SK-N-SH (cell line): ENCODE measurements around the gene SMAD3. TPM values are rescaled to one million over a fixed set of nuclear protein-coding genes. Genes with fewer than 3 reads are reported as not detected.

Source experiments
- CTCF ChIA-PET: fragments of 300-600, 350-600 bp; formaldehyde crosslinking; extraction: SDS; loops from one replicate; lab custom pipeline; 2021; lab: Yijun Ruan, JAX
- POLR2A ChIA-PET: fragments of 350-600 bp; sonication (Branson Sonifier 250); formaldehyde crosslinking; extraction: SDS; loops from one replicate; lab custom pipeline; 2020; ENCODE audit warnings: antibody characterized with exemption, inconsistent platforms; lab: Yijun Ruan, JAX
- DNase-seq: peaks from one replicate; pipeline ENCODE4 v3.0.0; 2012
- H2AFZ ChIP-seq: fragments of 200-600 bp; sonication (generic); 2 replicates; pipeline ENCODE4 v1.8.1; 2016; ENCODE audit warnings: antibody characterized with exemption, mild to moderate bottlenecking, low read depth
- H3F3A ChIP-seq: fragments of 200-600 bp; sonication (generic); replicated peaks from 2 replicates; pipeline ENCODE3; 2016; ENCODE audit warnings: antibody characterized with exemption, mild to moderate bottlenecking; ENCODE audit not compliant: insufficient read depth
- H3K27ac ChIP-seq, 2 experiments: fragments of 200-500 bp in 1 of 2; fragments of 200-600 bp in 1 of 2; sonication (Bioruptor generic) in 1 of 2; sonication (generic), shearing (Covaris generic) in 1 of 2; 2 replicates each; pipeline versions ENCODE4 v1.5.1 to v1.6.1; 2014 to 2016; ENCODE audit warnings: low read depth in 2 of 2, inconsistent platforms in 1 of 2, low read length in 1 of 2, mild to moderate bottlenecking in 1 of 2, mixed read lengths in 1 of 2
- H3K27me3 ChIP-seq: fragments of 200-600 bp; sonication (generic), shearing (Covaris generic); 2 replicates; pipeline ENCODE4 v1.6.1; 2016; ENCODE audit warnings: mixed run types; ENCODE audit not compliant: insufficient read depth
- H3K36me3 ChIP-seq, 2 experiments: fragments of 200-500 bp in 1 of 2; fragments of 200-600 bp in 1 of 2; sonication (Bioruptor generic) in 1 of 2; sonication (generic) in 1 of 2; replicated peaks in 1 of 2; 2 replicates each; pipeline versions ENCODE3 to v1.5.1; 2014 to 2016; ENCODE audit warnings: low read length in 1 of 2, mild to moderate bottlenecking in 1 of 2; ENCODE audit not compliant: insufficient read depth in 2 of 2, control insufficient read depth in 1 of 2
- H3K4me1 ChIP-seq, 2 experiments: fragments of 200-500 bp in 1 of 2; fragments of 200-600 bp in 1 of 2; sonication (Bioruptor generic) in 1 of 2; sonication (generic), shearing (Covaris generic) in 1 of 2; 2 replicates each; pipeline versions ENCODE4 v1.5.1 to v1.6.1; 2014 to 2016; ENCODE audit warnings: low read depth in 1 of 2, low read length in 1 of 2, mixed run types in 1 of 2; ENCODE audit not compliant: insufficient read depth in 2 of 2, control insufficient read depth in 1 of 2
- H3K4me2 ChIP-seq: fragments of 200-600 bp; sonication (generic), shearing (Covaris generic); 2 replicates; pipeline ENCODE4 v1.6.1; 2017; ENCODE audit warnings: mixed run types
- H3K4me3 ChIP-seq, 2 experiments: fragments of 200-500 bp in 1 of 2; fragments of 200-600 bp in 1 of 2; sonication (Bioruptor generic) in 1 of 2; sonication (generic), shearing (Covaris generic) in 1 of 2; 2 replicates each; pipeline versions ENCODE4 v1.5.1 to v1.8.1; 2014 to 2016; ENCODE audit warnings: low read depth in 2 of 2, inconsistent platforms in 1 of 2, low read length in 1 of 2, mild to moderate bottlenecking in 1 of 2, mixed read lengths in 1 of 2, moderate library complexity in 1 of 2
- H3K79me2 ChIP-seq: fragments of 200-600 bp; sonication (generic); 2 replicates; pipeline ENCODE4 v1.8.1; 2017; ENCODE audit warnings: mild to moderate bottlenecking; ENCODE audit not compliant: insufficient read depth
- H3K9ac ChIP-seq: fragments of 200-600 bp; sonication (generic); 2 replicates; pipeline ENCODE4 v1.6.1; 2017; ENCODE audit warnings: mixed run types
- H3K9me2 ChIP-seq: fragments of 200-600 bp; sonication (generic); 2 replicates; pipeline ENCODE4 v1.6.1; 2017; ENCODE audit warnings: mixed run types
- H3K9me3 ChIP-seq: fragments of 200-600 bp; sonication (generic); 2 replicates; pipeline ENCODE4 v1.6.1; 2017; ENCODE audit warnings: mixed run types, mild to moderate bottlenecking, moderate library complexity
- H4K20me1 ChIP-seq: fragments of 200-600 bp; sonication (generic); 2 replicates; pipeline ENCODE4 v1.6.1; 2017; ENCODE audit warnings: mild to moderate bottlenecking, mixed run types; ENCODE audit not compliant: insufficient read depth
- CHD2 ChIP-seq: fragments of 150-350 bp; IDR thresholded peaks from 2 replicates; pipeline ENCODE4 v1.6.1; 2018; ENCODE audit warnings: low read length; ENCODE audit not compliant: partially characterized antibody
- ELF1 ChIP-seq: IDR thresholded peaks from 2 replicates; pipeline ENCODE4 v1.4.0; 2012
- EP300 ChIP-seq, 2 experiments: IDR thresholded peaks; 2 replicates each; pipeline versions ENCODE4 v1.4.0 to v1.6.1; 2012; ENCODE audit warnings: borderline replicate concordance in 1 of 2, low read depth in 1 of 2, low read length in 1 of 2
- FOSL2 ChIP-seq: IDR thresholded peaks from 2 replicates; pipeline ENCODE4 v1.4.0; 2012; ENCODE audit warnings: low read depth, mild to moderate bottlenecking, moderate library complexity, borderline replicate concordance
- GABPA ChIP-seq: IDR thresholded peaks from 2 replicates; pipeline ENCODE4 v1.4.0; 2012; ENCODE audit warnings: low read depth, mild to moderate bottlenecking
- GATA2 ChIP-seq: sonication (generic); formaldehyde crosslinking; IDR thresholded peaks from 2 replicates; pipeline ENCODE4 v1.5.0; 2020; ENCODE audit warnings: mild to moderate bottlenecking, missing genetic modification reagents
- JUND ChIP-seq: IDR thresholded peaks from 2 replicates; pipeline ENCODE4 v1.4.0; 2012
- NRF1 ChIP-seq: IDR thresholded peaks from 2 replicates; pipeline ENCODE4 v1.6.1; 2012; ENCODE audit warnings: low read depth, mild to moderate bottlenecking, low read length
- PBX3 ChIP-seq: IDR thresholded peaks from 2 replicates; pipeline ENCODE4; 2012
- RAD21 ChIP-seq: IDR thresholded peaks from 2 replicates; pipeline ENCODE4 v1.6.1; 2012; ENCODE audit warnings: mild to moderate bottlenecking, low read length
- SIN3A ChIP-seq: IDR thresholded peaks from 2 replicates; pipeline ENCODE4 v1.6.1; 2012; ENCODE audit warnings: low read depth, mild to moderate bottlenecking, low read length, moderate library complexity, borderline replicate concordance
- TCF12 ChIP-seq: IDR thresholded peaks from 2 replicates; pipeline ENCODE4 v1.4.0; 2012
- YY1 ChIP-seq: IDR thresholded peaks from 2 replicates; pipeline ENCODE4 v1.4.0; 2012; ENCODE audit warnings: low read depth, mild to moderate bottlenecking
- WGBS: methylation state at CpG from one replicate; pipeline ENCODE4 v1.1.6; 2017; ENCODE audit warnings: low lambda C conversion rate; 5-methylcytosine and 5-hydroxymethylcytosine counted together
- polyA plus RNA-seq, 3 experiments: library from polyadenylated mRNA; depleted of rRNA; stranded (reverse); fragments of >200 nt; gene quantifications; 2 replicates each; pipeline ENCODE4 v1.2.3, GENCODE V29; 2012
- TF ChIP-seq, protein P1 (sequence below): fragments of 150-350 bp; IDR thresholded peaks from 2 replicates; pipeline ENCODE4 v1.6.1; 2016; ENCODE audit warnings: mild to moderate bottlenecking, low read depth, low read length
- TF ChIP-seq, protein P2 (sequence below): IDR thresholded peaks from 2 replicates; pipeline ENCODE4 v1.4.0; 2012; ENCODE audit warnings: low read depth
- TF ChIP-seq, protein P3 (sequence below): IDR thresholded peaks from 2 replicates; pipeline ENCODE4 v1.6.1; 2012; ENCODE audit warnings: mild to moderate bottlenecking, low read depth, low read length, moderate library complexity

The SMAD3 gene
- polyA plus RNA-seq, 1 of the 3 experiments (the other 2 are of a cell fraction): 19.5 TPM

- Histone ChIP-seq H3K36me3 (peaks cover 38% of the 10 kb centered on the region in 2 experiments), H3K9me3 (no peaks in the 10 kb centered on the region), H3K79me2 (peaks cover 5% of the 10 kb centered on the region; the same call in 1 of the 2 replicates), H4K20me1 (no peaks in the 10 kb centered on the region), H2AFZ (no peak overlapping the region), H3K9ac (no peak overlapping the region), H3K4me1 (peaks cover 14 to 28% of the 10 kb centered on the region in 2 experiments), H3F3A (peaks cover 14% of the 10 kb centered on the region)
- POLR2A ChIA-PET: no interaction called here
- no peak for DNase-seq
- 94% methylated on average over 6 of the region's 6 CpGs for WGBS
- TF ChIP-seq, protein P1, sequence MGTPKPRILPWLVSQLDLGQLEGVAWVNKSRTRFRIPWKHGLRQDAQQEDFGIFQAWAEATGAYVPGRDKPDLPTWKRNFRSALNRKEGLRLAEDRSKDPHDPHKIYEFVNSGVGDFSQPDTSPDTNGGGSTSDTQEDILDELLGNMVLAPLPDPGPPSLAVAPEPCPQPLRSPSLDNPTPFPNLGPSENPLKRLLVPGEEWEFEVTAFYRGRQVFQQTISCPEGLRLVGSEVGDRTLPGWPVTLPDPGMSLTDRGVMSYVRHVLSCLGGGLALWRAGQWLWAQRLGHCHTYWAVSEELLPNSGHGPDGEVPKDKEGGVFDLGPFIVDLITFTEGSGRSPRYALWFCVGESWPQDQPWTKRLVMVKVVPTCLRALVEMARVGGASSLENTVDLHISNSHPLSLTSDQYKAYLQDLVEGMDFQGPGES: no peak
- TF ChIP-seq GATA2 (no peak), YY1 (no peak), JUND (no peak), ELF1 (no peak), PBX3 (no peak), EP300 (IDR thresholded peaks at IDR 0.05; ENCODE audit: borderline replicate concordance in 1 of 2, low read depth in 1 of 2, low read length in 1 of 2) (no peak), CHD2 (no peak), TCF12 (no peak), SIN3A (no peak), NRF1 (no peak), GABPA (no peak), RAD21 (no peak), FOSL2 (no peak)
- TF ChIP-seq, protein P2, sequence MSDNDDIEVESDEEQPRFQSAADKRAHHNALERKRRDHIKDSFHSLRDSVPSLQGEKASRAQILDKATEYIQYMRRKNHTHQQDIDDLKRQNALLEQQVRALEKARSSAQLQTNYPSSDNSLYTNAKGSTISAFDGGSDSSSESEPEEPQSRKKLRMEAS: no peak
- TF ChIP-seq, protein P3, sequence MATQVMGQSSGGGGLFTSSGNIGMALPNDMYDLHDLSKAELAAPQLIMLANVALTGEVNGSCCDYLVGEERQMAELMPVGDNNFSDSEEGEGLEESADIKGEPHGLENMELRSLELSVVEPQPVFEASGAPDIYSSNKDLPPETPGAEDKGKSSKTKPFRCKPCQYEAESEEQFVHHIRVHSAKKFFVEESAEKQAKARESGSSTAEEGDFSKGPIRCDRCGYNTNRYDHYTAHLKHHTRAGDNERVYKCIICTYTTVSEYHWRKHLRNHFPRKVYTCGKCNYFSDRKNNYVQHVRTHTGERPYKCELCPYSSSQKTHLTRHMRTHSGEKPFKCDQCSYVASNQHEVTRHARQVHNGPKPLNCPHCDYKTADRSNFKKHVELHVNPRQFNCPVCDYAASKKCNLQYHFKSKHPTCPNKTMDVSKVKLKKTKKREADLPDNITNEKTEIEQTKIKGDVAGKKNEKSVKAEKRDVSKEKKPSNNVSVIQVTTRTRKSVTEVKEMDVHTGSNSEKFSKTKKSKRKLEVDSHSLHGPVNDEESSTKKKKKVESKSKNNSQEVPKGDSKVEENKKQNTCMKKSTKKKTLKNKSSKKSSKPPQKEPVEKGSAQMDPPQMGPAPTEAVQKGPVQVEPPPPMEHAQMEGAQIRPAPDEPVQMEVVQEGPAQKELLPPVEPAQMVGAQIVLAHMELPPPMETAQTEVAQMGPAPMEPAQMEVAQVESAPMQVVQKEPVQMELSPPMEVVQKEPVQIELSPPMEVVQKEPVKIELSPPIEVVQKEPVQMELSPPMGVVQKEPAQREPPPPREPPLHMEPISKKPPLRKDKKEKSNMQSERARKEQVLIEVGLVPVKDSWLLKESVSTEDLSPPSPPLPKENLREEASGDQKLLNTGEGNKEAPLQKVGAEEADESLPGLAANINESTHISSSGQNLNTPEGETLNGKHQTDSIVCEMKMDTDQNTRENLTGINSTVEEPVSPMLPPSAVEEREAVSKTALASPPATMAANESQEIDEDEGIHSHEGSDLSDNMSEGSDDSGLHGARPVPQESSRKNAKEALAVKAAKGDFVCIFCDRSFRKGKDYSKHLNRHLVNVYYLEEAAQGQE: no peak
- TF ChIP-seq, all 33 proteins: peak for 0
- Histone ChIP-seq H3K27me3 (no peaks in the 10 kb centered on the region), H3K4me3 (no peak overlapping the region), H3K27ac (no peak overlapping the region), H3K9me2 (no peaks in the 10 kb centered on the region), H3K4me2 (no peak overlapping the region)
- CTCF ChIA-PET: interaction anchor here (0.7 to 1.7 kb wide), 3 partner anchors 8 to 239 kb away, joined by 3 to 5 read pairs (median 4); no protein-coding TSS in a partner anchor
These were observed 120.8 kb downstream of the SMAD3 start for GRCh38 chr15:67186226-67186649.
